HTR-8/SVneo (cell line): ENCODE measurements around the gene ZC3H12C.
"Not testable (repeated sequence)": the region's sequence is repeated elsewhere in the genome, so short reads cannot be mapped to it uniquely, and the experiment has no call there.

Experiments used
- DNase-seq: peaks from one replicate; pipeline ENCODE4 v3.0.0; 2011; ENCODE audit warnings: low spot score, mixed read lengths; ENCODE audit not compliant: insufficient read length
- FAIRE-seq: peaks from 2 replicates; lab custom pipeline; 2011; peaks lifted over from hg19 to GRCh38; lab: Jason Lieb, UNC

ZC3H12C gene

GRCh38 chr11:110092515-110093406 is at the start of gene ZC3H12C:
ZC3H12C (plus strand) TSS chr11:110093392; CDS start chr11:110093412, 20 bp downstream.
- FAIRE-seq (peak; percentile 84), DNase-seq (peak; percentile 78)

DNA sequence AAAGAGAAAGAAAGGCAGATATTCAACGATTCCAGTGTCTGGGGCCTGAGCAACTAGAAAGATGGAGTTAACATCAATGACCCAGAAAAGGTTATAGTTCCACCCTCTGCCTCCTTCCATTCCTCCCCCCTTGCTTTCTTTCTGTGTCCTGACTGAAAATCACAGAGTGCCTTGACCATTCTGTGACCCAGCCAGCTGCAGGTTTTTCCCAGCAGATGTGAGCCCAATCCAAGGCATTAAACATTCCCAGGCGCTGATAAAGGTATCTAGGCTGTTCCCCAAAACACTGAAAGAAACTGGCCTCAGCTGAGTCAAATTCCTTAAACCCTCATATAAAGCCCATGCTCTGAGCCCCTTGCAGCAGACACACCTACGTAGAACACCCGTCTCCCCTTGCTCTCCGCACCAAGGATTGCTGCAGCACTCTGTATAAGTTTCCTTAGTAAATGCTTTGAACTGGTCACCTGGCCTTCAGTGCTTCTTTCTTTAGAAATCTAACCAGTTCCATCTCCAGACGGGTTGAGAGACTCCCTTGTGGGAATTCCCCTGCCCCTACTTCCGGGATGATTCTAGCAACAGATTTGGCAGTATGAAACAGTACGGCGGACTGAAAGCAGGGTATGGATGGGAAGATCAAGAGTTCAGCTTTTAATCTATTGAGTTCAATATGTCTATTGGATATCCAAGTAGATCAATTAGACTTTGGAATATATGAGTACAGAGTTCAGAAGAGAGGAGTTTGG is 48.8 kb upstream of the ZC3H12C start:
- FAIRE-seq (no peak), DNase-seq (no peak)

DNA sequence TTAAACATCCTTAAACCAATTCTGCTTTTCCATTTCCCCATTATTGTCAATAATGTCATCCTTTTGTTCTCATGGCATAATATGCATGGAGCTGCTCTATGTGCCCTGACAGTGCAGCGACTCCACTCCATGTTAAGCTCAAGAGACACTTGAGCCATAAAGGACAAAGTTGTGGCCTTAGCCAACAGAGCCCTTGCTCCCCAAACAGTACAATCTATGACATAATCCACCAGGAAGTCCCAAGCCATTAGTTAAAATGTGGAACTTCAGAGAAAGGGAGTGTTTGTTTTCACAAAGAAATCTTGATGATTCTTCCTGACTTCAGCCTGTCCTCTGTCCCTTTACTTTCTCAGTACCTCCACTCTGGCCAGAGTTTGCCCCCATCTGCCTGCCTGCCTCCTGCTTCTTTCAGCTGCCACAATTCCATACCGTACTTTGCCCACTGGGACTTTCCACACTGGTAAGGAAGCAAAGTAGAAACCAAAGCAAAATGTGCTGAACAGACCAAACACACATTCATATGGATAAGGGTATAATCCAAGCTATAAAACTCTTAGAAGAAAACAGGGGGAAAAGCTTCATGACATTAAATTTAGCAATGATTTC is 46.3 kb upstream of the ZC3H12C start:
- FAIRE-seq (peak; percentile 16), DNase-seq (no peak)

GRCh38 chr11:110049501-110050200 is 43.5 kb upstream of the ZC3H12C start:
- DNase-seq (no peak), FAIRE-seq (peak; percentile 83)

GRCh38 chr11:110050201-110050506 is 43.0 kb upstream of the ZC3H12C start:
- FAIRE-seq (no peak), DNase-seq (no peak)

DNA sequence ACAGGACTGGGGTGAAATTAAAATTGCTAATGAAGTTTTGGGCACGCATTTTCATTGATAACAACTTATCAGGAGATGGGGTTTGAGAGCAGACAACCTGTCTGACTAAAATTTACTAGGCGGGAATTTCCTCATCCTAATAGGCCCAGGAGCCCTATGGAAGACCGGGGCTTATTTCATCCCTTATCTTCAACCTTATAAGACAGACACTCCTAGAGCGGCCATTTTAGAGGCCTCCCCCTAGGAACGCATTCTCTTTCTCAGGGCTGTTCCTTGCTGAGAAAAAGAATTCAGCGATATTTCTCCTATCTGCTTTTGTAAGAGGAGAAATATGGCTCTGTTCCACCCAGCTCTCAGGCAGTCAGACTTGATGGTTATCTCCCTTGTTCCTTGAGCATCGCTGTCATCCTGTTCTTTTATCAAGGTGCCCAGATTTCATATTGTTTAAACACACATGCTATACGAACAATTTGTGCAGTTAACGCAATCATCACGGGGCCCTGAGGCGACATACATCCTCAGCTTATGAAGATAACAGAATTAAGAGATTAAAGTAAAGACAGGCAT is 39.3 kb upstream of the ZC3H12C start:
- no peak for DNase-seq
- no peak for FAIRE-seq

GRCh38 chr11:110056956-110057355 is 36.2 kb upstream of the ZC3H12C start:
- no peak for DNase-seq
- FAIRE-seq: no peak

DNA sequence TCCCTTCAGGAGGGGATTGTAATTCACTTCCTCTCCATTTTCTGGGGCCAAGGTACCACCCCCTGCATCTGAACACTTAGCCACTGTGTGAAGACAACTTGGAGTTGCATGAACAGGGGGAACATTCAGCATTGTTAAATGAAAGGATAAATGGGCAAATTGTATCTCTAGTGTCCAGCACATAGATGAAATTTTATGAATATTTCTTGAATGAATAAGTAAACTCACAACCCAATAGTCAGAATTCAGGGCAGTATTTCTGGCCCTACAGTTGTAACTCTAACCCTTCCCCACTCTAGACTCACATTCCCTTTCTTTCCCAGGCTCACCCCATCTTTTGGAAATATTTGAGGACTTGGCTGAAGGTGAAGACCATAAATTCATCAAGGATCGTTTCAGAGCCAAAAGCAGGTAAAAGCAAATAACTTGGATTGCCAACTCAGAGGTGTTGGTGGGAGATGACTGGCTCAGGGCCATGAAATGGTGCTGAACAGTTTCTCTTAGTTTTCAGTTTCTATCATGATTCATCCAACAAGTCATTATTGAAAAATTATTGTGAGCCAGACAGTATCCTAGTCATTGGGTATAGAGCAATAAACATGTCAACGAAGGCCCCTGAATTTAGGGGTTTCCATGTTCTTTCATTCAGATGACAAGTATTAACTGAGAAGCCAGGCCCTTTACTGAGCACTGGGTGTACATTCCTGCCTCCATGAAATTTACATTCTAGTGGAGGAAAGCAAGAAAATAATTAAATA is 33.3 kb upstream of the ZC3H12C start:
- DNase-seq: peak; percentile 33

DNA sequence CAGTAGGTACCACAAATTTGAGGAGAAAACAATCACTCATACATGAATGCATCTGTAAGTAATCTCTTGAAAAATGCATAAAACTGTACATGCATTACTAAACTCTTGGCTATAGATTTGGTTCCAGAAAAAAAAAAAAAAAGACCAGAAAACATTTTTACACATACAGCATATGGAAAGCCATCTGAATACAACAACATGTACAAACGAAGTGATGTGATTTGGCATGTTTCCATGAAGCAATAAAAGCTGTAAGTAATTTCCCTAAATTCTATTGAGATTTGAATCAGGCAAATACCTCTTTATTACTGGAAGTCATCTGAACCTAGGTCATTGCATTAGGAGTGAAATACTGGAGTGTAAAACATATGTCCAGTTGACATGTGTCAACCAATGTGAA is 31.9 kb upstream of the ZC3H12C start:
- DNase-seq (no peak), FAIRE-seq (no peak)

More for the DNA sequence above, 33.3 kb upstream of the ZC3H12C start:
- FAIRE-seq: no peak

DNA sequence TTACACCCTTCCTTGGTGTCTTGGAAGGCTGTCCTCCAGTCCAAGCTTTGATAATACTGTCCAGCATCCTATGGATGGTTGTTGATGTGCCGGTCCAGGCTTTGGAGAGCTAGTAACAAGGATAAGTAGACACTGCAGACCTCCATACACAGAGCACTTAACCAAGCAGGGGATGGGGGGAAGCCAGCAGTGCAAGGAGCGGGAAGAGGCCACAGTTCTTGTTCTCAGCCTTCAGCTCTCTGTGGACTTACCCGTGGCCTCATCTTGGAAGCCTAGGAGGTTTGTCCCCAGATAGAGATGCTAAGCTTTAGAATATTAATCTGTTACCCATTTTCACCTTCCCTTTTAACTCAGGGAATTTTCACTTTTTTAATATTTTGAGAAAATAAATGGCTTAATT is 30.9 kb upstream of the ZC3H12C start:
- DNase-seq (no peak), FAIRE-seq (no peak)

- FAIRE-seq: no peak
- DNase-seq: no peak
Measured at GRCh38 chr11:110065189-110065588, 28.0 kb upstream of the ZC3H12C start.

DNA sequence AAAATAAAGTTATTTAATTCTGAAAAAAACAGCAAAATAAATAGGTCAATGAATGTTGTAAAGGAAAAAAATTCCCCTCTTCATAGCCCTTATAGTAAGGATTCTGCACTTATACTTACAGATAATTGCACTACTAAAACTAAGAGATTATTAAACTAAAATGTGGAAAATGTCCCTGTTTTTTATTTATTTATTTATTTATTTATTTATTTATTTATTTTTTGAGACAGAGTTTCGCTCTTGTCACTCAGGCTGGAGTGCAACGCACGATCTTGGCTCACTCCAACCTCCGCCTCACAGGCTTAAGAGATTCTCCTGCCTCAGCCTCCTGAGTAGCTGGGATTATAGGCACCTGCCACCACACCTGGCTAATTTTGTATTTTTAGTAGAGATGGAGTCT is 25.2 kb upstream of the ZC3H12C start:
- FAIRE-seq, DNase-seq: not testable (repeated sequence)

DNA sequence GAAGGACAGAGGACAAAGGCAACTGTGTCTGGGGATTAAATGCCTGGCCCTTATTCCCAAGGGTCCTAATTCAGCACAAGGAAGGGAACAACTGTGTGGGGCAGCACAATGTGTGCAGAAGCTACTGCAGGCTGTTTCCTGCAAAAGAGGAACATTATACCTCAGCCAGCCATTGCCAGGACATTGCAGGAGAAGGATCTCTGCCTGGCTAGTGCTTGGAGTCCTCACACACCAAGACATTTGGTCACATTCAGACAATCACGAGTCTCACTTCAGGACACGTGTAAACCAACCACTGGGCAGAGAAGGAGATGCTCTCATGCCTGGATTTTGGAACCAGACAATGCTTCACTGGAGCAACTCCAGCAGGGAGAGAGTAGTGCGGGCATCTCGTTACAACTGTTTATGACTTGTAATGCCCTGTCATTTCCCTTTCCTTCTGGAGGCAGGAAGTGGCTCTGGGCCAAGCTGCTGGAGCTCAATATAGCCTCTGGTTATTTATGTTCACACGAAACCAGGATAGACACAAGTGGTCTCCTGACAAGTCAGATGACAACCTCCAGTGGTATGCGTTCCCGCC is 23.9 kb upstream of the ZC3H12C start:
- FAIRE-seq (peak; percentile 91), DNase-seq (peak; percentile 79)

DNA sequence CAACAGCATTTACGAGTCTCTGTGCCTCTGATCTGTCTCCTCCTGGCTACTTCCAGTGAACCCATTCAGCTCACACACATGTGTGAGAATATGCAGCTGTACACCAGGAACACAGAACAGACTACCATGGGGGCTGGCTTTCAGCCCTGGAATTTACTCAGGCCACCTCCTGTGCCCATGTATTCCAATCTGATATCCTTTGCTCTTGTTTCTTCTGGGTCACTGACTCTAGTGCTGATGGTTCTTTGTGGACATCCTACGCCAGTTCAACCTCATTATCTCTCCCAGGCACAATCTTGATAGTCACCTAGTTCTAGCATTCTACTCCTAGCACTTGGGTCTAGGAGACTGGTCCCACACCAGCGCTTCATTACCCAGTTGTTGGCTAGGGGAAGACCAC is 23.0 kb upstream of the ZC3H12C start:
- FAIRE-seq (no peak), DNase-seq (no peak)

DNA sequence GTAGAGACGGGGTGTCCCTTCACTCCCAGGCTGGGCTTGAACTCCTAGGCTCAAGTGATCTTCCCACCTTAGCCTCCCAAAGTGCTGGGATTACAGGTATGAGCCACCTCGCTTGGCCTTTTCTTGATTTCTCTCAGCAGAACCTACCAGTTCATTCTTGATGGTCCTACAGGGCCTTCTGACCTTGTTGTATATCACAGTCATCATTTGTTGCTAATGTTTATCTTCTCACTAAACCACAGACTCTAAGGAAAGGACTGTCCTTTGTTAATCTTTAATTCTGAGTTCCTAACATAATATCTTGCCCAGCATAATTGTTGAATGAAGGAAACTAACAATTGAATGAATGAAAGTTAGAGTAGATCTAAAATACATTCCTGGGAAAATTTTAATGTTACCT is 22.0 kb upstream of the ZC3H12C start:
- no peak for DNase-seq
- no peak for FAIRE-seq

GRCh38 chr11:110072930-110073329 is 20.3 kb upstream of the ZC3H12C start:
- DNase-seq: no peak
- FAIRE-seq: no peak

DNA sequence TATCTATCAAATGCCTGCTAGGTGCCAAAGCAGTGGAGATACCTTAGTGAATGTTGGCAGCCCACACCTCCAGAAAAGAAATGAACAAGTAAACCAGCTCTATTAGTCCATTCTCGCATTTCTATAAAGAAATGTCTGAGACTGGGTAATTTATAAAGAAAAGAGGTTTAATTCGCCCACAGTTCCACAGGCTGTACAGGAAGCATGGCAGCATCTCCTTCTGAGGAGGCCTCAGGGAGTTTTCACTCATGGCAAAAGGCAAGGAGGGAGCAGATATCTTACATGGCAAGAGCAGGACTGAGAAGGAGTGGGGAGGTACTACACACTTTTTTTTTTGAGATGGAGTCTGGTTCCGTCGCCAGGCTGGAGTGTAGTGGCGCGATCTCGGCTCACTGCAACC is 18.7 kb upstream of the ZC3H12C start:
- FAIRE-seq (no peak), DNase-seq (no peak)

DNA sequence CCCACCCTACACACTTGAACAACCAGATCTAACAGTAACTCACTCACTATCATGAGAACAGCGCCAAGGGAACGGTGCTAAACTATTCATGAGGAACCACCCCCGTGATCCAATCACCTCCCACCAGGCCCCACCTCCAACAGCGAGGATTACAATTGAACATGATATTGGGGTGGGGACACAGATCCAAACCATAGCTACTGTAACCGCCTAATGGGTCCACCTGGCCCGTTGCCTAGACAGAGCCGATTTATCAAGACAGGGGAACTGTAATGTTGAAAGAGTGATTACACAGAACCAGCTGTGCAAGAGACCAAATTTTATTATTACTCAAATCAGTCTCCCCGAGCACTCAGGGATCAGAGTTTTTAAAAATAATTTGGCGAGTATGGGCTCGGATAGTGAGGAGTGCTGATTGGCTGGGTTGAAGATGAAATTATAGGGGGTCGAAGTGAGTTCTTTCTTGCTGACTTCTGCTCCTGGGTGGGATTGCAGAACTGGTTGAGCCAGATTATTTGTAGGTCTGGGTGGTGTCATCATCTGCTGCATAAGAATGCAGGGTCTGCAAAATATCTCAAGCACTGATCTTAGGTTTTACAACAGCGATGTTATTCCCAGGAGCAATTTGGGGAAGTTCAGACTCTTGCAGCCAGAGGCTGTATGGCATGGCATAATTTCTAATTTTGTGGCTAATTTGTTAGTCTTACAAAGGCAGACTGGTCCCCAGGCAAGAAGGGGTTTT is 17.9 kb upstream of the ZC3H12C start:
- DNase-seq (no peak), FAIRE-seq (no peak)

DNA sequence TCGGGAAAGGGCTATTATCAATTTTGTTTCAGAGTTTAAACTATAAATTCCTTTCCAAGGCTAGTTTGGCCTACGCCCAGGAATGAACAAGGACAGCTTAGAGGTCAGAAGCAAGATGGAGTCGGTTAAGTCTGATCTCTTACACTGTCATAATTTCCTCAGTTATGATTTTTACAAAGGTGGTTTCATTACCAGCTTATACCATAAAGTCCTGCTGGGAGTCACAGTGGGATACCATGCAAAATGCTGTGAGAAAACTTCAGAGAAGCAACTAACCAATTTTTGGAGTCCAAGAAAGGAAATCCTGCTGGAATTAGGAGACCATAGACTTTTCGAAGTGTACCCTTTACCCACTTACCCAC is 17.4 kb upstream of the ZC3H12C start:
- no peak for FAIRE-seq

More for the DNA sequence above, 17.4 kb upstream of the ZC3H12C start:
- no peak for DNase-seq
